ENCODE data around the gene SERPINE3.

DNA sequence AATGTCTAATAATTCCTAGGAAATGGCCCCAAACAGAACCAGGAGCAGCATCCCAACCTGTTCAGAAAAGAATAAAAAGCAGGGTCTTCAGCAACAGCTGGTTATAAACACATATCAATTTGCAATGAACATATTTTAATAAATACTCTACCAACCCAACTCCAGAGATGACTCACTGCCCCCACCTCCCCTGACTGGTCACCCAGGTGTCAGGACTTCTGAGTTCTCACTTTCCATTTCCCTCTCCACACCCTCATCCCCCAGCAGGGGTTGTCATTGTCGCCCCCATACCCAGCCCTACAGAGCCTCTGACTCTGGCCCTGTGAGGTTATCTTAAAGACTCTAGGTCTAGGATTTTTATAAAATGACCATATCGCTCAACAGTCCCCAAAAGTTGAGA lies 6.9 kb downstream of the SERPINE3 start:
- TF ChIP-seq ELF4 (IDR thresholded peaks at IDR 0.05) = no peak
- no peak for TF ChIP-seq SUZ12 (IDR thresholded peaks at IDR 0.05)
- no peak for TF ChIP-seq FOXA1 (IDR thresholded peaks at IDR 0.05)
- no peak for TF ChIP-seq FOXK2 (IDR thresholded peaks at IDR 0.05)
